ENCODE results near the gene ALDH18A1.

DNA sequence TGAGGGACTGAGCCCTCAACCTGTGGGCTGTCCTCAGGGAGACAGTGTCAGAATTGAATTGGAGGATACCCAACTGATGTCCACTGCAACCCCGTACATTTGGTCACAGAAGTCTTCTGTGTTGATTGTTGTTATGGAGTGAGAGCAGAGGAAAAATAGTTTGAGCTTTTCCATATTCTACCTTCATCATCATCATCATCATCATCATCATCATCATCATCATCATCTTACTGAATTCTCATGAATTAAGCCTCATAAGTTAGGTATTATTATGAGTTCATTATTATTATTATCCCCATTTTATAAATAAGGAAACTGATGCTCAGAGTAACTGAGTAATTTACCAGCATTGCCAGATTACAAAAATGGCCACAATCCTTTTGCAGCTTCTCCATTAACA lies 8.4 kb downstream of the ALDH18A1 start:
- TF ChIP-seq YY1 (IDR thresholded peaks at IDR 0.05), result no peak
- TF ChIP-seq FOXA1 (IDR thresholded peaks at IDR 0.05), result no peak
- TF ChIP-seq, protein P1, sequence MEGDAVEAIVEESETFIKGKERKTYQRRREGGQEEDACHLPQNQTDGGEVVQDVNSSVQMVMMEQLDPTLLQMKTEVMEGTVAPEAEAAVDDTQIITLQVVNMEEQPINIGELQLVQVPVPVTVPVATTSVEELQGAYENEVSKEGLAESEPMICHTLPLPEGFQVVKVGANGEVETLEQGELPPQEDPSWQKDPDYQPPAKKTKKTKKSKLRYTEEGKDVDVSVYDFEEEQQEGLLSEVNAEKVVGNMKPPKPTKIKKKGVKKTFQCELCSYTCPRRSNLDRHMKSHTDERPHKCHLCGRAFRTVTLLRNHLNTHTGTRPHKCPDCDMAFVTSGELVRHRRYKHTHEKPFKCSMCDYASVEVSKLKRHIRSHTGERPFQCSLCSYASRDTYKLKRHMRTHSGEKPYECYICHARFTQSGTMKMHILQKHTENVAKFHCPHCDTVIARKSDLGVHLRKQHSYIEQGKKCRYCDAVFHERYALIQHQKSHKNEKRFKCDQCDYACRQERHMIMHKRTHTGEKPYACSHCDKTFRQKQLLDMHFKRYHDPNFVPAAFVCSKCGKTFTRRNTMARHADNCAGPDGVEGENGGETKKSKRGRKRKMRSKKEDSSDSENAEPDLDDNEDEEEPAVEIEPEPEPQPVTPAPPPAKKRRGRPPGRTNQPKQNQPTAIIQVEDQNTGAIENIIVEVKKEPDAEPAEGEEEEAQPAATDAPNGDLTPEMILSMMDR (IDR thresholded peaks at IDR 0.05; ENCODE audit: low read depth, low read length, missing input control), result no peak
- TF ChIP-seq, protein P2, sequence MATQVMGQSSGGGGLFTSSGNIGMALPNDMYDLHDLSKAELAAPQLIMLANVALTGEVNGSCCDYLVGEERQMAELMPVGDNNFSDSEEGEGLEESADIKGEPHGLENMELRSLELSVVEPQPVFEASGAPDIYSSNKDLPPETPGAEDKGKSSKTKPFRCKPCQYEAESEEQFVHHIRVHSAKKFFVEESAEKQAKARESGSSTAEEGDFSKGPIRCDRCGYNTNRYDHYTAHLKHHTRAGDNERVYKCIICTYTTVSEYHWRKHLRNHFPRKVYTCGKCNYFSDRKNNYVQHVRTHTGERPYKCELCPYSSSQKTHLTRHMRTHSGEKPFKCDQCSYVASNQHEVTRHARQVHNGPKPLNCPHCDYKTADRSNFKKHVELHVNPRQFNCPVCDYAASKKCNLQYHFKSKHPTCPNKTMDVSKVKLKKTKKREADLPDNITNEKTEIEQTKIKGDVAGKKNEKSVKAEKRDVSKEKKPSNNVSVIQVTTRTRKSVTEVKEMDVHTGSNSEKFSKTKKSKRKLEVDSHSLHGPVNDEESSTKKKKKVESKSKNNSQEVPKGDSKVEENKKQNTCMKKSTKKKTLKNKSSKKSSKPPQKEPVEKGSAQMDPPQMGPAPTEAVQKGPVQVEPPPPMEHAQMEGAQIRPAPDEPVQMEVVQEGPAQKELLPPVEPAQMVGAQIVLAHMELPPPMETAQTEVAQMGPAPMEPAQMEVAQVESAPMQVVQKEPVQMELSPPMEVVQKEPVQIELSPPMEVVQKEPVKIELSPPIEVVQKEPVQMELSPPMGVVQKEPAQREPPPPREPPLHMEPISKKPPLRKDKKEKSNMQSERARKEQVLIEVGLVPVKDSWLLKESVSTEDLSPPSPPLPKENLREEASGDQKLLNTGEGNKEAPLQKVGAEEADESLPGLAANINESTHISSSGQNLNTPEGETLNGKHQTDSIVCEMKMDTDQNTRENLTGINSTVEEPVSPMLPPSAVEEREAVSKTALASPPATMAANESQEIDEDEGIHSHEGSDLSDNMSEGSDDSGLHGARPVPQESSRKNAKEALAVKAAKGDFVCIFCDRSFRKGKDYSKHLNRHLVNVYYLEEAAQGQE (IDR thresholded peaks at IDR 0.05), result no peak
- TF ChIP-seq, protein P3, sequence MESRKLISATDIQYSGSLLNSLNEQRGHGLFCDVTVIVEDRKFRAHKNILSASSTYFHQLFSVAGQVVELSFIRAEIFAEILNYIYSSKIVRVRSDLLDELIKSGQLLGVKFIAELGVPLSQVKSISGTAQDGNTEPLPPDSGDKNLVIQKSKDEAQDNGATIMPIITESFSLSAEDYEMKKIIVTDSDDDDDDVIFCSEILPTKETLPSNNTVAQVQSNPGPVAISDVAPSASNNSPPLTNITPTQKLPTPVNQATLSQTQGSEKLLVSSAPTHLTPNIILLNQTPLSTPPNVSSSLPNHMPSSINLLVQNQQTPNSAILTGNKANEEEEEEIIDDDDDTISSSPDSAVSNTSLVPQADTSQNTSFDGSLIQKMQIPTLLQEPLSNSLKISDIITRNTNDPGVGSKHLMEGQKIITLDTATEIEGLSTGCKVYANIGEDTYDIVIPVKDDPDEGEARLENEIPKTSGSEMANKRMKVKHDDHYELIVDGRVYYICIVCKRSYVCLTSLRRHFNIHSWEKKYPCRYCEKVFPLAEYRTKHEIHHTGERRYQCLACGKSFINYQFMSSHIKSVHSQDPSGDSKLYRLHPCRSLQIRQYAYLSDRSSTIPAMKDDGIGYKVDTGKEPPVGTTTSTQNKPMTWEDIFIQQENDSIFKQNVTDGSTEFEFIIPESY (IDR thresholded peaks at IDR 0.05), result no peak
- TF ChIP-seq, protein P4, sequence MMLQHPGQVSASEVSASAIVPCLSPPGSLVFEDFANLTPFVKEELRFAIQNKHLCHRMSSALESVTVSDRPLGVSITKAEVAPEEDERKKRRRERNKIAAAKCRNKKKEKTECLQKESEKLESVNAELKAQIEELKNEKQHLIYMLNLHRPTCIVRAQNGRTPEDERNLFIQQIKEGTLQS (IDR thresholded peaks at IDR 0.05), result no peak
- no peak for TF ChIP-seq RAD21 (IDR thresholded peaks at IDR 0.05)
- TF ChIP-seq JUND (IDR thresholded peaks at IDR 0.05), result no peak

Measured in liver (tissue), 3 donors.